ENCODE measurements around the gene DNAAF2. TPM values are rescaled to one million over a fixed set of nuclear protein-coding genes. Genes with fewer than 3 reads are reported as not detected.

Gene DNAAF2, protein sequence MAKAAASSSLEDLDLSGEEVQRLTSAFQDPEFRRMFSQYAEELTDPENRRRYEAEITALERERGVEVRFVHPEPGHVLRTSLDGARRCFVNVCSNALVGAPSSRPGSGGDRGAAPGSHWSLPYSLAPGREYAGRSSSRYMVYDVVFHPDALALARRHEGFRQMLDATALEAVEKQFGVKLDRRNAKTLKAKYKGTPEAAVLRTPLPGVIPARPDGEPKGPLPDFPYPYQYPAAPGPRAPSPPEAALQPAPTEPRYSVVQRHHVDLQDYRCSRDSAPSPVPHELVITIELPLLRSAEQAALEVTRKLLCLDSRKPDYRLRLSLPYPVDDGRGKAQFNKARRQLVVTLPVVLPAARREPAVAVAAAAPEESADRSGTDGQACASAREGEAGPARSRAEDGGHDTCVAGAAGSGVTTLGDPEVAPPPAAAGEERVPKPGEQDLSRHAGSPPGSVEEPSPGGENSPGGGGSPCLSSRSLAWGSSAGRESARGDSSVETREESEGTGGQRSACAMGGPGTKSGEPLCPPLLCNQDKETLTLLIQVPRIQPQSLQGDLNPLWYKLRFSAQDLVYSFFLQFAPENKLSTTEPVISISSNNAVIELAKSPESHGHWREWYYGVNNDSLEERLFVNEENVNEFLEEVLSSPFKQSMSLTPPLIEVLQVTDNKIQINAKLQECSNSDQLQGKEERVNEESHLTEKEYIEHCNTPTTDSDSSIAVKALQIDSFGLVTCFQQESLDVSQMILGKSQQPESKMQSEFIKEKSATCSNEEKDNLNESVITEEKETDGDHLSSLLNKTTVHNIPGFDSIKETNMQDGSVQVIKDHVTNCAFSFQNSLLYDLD
- 7.5 TPM in 2 replicates for total RNA-seq

DNA sequence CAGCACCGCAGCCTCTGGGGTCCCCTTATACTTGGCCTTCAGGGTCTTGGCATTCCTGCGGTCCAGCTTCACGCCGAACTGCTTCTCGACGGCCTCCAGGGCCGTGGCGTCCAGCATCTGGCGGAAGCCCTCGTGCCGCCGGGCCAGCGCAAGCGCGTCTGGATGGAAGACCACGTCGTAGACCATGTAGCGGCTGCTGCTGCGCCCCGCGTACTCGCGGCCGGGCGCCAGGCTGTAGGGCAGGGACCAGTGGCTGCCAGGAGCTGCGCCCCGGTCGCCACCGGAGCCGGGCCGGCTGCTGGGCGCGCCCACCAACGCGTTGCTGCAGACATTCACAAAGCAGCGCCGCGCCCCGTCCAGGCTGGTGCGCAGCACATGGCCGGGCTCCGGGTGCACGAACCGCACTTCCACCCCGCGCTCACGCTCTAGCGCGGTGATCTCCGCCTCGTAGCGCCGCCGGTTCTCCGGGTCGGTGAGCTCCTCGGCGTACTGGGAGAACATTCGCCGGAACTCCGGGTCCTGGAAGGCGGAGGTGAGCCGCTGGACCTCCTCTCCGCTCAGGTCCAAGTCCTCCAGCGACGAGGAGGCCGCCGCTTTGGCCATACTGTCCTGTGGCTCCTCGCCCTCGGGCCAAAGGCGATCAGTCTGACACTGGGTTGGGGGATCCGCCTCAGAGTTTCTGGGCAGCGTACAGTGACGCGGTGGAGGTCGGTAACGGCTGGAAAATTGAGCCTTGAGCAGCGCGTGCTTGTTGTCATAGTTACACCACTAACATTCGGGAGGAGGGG, at the start of gene DNAAF2:
TSS of gene DNAAF2 (minus strand) at position 698 of the 788 bp plus-strand sequence. CDS start at position 603, 95 bp downstream.

DNA sequence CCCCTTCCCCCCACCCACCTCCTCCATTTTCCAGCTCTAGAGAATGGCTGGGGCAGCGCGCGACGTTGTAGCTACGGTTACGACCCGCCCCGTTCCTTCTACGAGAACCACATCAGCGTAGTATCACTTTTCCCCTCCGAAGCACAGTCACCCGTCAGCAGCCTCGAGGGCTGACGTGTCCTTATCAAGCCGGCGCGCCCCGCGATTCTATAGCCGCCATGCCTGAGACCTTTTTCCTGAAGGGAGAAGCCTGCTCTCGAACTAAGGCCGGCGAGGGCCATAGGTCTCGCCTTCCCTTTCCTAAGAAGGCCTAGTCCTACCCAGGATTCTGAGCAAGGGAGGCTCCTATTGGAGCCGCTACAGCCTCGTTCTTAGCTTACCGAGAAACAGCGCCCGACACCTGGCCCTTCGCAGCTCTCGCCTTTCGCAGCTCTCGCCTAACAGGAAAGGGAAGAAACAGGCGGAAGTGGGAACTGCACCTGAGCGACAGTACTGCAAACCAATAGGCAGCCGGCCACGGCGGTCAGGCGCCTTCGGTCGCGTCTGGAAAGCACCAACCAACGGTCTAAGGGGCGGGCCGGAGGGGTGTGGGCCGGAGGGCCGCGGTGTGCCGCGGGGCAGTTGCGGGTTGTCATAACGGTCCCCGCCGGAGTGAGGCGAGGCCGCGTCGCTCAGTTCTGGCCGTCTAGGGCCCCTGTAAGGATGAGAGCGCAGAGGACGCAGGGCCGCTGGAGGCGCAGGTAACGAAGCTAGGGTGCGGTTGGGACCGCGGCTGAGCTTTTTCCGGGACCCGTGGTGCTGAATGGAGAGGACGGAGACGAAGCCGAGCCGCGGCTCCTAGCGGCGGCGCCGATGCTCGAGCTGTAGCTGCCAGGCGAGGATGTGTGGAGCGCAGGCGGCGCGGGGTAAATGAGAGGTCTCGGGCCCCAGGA, 14.6 kb downstream of the DNAAF2 start, which contains the start of the genes MGAT2 and RPL36AL:
TSS of gene MGAT2 (plus strand) at position 618 of the 932 bp plus-strand sequence. CDS start 470 bp downstream, outside the sequence.
TSS of gene RPL36AL (minus strand) at position 445 of the 932 bp plus-strand sequence. CDS start 1,522 bp downstream, outside the sequence.

GRCh38 chr14:49598485-49599300, 36.4 kb downstream of the DNAAF2 start, which contains the start of gene LRR1:
TSS of gene LRR1 (plus strand) at chr14:49598940. CDS start at chr14:49599021, 81 bp downstream.

DNA sequence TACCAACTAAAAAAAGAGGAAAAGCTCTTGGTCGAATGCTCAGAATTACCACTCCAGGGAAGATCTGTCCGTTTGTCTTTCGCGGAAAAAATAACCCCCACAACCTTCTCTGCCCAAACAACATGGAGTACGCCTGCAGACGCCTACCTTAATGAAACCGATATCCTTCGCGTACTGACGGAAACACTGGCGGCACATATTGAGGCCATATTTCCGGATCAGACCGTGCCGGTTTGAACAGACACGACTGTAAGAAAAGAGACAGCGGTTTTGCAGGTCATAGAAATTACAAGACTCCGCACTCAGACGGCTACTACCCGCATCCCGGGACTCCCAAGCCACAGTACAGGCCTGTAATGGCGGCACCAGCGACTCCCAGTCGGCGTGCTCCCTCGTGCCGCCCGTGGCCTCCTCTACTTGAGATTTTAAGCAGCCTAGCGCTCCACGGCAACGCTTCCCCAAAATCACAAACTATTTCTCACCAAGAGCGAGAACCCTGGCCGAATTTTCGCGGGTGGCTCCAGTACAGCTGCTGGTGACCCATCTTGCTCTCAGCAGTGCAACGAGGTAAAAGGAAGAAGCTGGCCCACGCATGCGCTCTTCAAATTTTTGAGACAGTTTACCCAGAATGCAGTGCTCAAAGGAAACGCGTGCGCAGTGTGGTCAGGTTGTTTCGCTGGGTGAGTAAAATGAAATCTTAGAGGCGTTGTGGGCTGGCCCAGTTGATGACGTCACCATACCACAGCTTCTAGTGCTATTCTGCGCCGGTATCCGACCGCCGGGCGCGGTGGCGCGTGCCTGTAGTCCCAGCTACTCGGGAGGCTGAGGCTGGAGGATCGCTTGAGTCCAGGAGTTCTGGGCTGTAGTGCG, 49.0 kb downstream of the DNAAF2 start, which contains the start of gene RPS29:
TSS of gene RPS29 (minus strand) at position 578 of the 870 bp plus-strand sequence. CDS start at position 544, 34 bp downstream.

Small RNA genes lying within 50 kb of the gene (small RNA-seq; reads per million reads assigned to genes)
- gene AL139099.3 (not detected), gene AL139099.4 (not detected), gene RF00019 (not detected), gene RNU6ATAC30P (not detected)

Other genes with a start within 250 kb of the DNAAF2 start
- 2,462 and 2,719 TPM in 2 replicates for gene RPS29, start 48.9 kb downstream of the DNAAF2 start, total RNA-seq
- 9.4 and 13.6 TPM in 2 replicates for gene LRR1, start 36.3 kb downstream of the DNAAF2 start, total RNA-seq
- gene RPL36AL, start 14.6 kb downstream of the DNAAF2 start, total RNA-seq = 116 and 378 TPM in 2 replicates
- gene MGAT2, start 14.4 kb downstream of the DNAAF2 start, total RNA-seq = 51.8 and 86.3 TPM in 2 replicates
- gene POLE2, start 53.0 kb upstream of the DNAAF2 start, total RNA-seq = 5.3 and 7.9 TPM in 2 replicates
- 3.5 and 9.8 TPM in 2 replicates for gene KLHDC1, start 57.9 kb upstream of the DNAAF2 start, total RNA-seq
- gene KLHDC2, start 132.9 kb upstream of the DNAAF2 start, total RNA-seq = 85.9 and 91.5 TPM in 2 replicates
- gene NEMF, start 217.5 kb upstream of the DNAAF2 start, total RNA-seq = 43.9 and 67.9 TPM in 2 replicates